Measurements from ENCODE around the gene SLC16A4.
"Not testable (repeated sequence)": the region's sequence is repeated elsewhere in the genome, so short reads cannot be mapped to it uniquely, and the experiment has no call there.

The SLC16A4 gene

GRCh38 chr1:110390692-110391245 lies at the start of gene SLC16A4:
Gene SLC16A4, minus strand, starts transcription at chr1:110391026. Its CDS starts 1,703 bp downstream, at chr1:110389323.
- DNase-seq: no peak

DNA sequence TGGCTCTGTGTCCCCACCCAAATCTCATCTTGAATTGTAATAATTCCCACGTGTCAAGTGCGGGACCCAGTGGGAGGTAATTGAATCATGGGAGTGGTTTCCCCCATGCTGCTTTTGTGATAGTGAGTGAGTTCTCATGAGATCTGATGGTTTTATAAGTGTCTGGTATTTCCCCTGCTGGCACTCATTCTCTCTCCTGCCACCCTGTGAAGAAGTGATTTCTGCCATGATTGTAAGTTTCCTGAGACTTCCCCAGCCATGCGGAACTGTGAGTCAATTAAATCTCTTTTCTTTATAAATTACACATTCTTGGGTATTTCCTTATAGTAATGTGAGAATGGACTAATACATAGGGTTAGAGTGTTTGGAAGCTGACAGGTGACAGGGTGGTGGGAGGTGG lies 49.0 kb upstream of the SLC16A4 start:
- not testable (repeated sequence) for DNase-seq

GRCh38 chr1:110438893-110439292 lies 48.1 kb upstream of the SLC16A4 start:
- DNase-seq: no peak

DNA sequence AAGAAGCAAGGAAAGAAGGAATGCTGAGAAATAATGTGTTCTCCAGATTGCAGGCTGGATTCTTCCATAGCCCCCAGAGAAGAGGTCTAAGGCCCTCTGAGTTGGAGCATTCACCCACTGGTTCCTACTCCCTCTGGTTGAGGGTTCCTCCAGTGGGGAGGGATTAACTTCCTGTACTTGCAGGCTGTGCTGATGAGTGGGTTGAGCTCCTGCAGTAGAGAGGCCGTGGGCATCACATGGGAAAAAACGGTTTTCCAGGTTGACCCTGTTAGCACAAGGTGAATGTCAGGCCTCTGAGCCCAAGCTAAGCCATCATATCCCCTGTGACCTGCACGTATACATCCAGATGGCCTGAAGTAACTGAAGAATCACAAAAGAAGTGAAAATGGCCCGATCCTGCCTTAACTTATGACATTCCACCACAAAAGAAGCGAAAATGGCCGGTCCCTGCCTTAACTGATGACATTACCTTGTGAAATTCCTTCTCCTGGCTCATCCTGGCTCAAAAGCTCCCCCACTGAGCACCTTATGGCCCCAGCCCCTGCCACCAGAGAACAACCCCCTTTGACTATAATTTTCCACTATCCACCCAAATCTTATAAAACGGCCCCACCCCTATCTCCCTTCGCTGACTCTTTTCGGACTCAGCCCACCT lies 46.9 kb upstream of the SLC16A4 start:
- not testable (repeated sequence) for DNase-seq

DNA sequence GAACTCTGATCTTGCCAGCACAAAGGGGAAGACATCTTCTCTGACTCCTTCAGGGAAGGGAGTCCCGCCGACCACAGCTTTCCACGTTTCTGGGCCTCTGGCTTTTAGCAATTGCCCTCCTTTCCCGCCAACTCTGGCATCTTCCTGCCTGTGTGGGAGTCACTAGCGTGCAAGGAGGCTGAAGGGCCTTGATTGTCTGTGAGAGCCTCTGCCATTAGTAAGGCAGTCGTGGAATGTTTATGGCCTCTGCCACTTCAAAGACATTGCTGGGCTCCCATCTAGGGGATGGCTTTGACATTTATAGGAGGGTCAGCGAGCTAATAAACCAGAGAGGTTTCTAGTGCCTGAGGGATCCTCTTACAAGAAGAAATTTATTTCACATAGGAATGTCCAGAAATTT lies 45.8 kb upstream of the SLC16A4 start:
- no peak for DNase-seq

GRCh38 chr1:110434946-110435345 lies 44.1 kb upstream of the SLC16A4 start:
- DNase-seq: no peak

DNA sequence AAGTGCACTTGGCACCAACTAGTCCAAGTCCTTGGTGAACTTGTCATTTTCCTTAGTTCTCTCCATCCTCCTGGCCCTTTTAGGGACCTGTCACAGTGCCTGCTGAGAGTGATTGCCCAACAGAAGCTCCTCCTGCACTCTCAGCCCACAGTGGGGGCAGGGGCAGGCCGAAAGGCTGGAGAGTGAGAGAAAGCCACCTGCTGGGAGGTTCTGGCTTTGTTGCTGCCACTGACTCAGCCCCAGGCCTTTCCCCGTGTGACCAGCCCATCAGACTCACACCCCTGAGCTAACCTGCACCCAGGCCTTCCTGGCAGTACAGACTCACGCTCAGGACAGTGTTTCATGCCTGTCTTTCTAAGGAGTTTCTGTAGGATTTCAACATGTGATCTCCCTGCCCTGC lies 43.0 kb upstream of the SLC16A4 start:
- no peak for DNase-seq

- DNase-seq: no peak
Observed at GRCh38 chr1:110433213-110433612, 42.4 kb upstream of the SLC16A4 start.

DNA sequence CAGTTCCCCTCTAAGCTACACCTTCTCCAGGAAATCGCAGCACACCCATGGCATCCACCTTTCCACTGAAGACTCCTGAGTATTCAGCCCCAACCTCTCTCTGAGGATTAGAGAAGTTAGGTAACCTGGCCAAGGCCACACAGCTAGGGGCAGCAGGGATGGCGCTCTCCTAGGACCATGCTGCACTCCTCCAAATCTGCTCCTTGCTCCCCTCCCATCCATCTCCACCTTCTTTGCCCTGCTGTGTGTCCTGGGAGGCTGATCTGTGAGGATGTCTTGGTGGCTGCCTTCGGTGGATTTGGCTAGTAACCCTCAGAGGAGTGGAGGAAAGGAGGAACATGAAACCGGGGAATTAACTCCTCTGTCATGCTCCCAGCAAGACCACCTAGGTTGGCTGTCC lies 40.1 kb upstream of the SLC16A4 start:
- DNase-seq: no peak

- no peak for DNase-seq
Observed at GRCh38 chr1:110430366-110430765, 39.5 kb upstream of the SLC16A4 start.

- DNase-seq: no peak
Observed at GRCh38 chr1:110428946-110429345, 38.1 kb upstream of the SLC16A4 start.

- DNase-seq: no peak
Observed at GRCh38 chr1:110426854-110427253, 36.0 kb upstream of the SLC16A4 start.

- DNase-seq: no peak
Observed at GRCh38 chr1:110425612-110426152, 34.9 kb upstream of the SLC16A4 start.

DNA sequence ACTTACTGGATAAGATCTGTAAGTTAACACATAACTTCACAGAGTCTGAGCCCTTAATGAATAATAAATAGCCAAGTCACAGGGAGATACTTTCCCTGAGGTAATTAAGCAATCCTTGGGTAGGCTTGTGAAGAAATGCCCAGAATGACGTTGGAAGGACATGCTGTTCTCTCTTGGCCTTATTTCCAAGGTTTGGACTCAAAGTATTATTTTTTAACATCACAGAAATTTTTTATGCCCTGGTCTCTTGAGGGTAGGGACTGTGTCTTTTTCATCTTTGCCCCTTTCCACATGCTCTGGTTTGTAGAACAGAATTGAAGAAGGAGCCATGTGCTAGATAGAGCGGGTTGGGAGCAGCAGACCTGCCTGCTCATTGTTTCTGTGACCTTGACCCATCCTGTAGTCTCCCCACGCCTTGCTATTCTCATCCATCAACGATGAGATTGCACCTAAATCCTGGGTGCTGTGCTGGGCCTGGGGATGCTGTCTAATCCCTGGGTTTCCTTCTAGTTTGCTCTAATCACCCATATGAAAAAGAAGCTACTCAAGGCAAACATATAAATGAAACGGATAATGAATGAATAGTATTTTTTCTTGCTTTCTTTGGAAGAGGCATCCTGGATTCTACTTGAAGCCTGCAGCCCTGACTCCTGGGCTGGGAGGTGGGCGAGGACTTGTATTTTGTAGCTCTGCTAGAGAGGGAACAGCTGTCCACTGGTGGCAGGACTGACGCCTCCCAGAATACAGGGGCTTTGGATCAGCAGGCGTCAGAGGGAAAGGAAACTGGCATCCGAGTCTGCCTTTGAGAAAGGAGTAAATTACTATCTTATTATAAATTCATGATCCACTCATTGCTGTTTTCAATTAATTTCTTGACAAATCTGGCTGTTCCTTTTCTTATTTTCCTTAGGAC lies 34.1 kb upstream of the SLC16A4 start:
- no peak for DNase-seq

- no peak for DNase-seq
Observed at GRCh38 chr1:110420874-110421793, 30.3 kb upstream of the SLC16A4 start.

DNA sequence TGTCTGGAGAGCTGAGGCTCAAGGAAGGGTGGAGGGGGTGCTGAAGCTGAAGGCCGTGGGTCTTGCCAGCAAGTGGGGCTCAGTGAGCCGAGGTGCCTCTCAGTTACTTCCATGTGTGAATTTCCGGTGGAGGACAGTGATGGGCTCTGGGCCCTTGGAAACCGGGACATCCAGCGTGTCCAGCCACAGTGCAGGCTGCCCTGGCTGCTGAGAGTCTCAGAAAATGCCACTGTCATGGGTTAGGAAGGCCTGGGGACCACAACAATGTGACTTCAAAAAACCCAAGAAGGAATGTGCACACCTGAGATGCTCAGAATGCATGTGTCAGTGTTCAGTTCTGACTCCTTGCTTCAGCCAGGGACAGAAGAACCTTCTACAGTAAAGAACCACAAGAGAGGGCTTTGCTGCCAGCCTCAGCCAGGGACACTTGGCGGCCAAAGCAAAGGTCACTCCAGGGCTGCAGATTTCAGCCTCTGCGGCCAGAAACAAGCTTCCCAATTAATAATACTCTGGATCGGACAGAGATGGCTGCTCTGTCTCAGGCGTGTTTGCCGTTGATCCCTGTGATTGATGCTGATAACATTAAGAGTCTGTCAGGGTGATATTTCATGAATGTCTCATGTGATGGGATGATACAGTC lies 29.3 kb upstream of the SLC16A4 start:
- no peak for DNase-seq

DNA sequence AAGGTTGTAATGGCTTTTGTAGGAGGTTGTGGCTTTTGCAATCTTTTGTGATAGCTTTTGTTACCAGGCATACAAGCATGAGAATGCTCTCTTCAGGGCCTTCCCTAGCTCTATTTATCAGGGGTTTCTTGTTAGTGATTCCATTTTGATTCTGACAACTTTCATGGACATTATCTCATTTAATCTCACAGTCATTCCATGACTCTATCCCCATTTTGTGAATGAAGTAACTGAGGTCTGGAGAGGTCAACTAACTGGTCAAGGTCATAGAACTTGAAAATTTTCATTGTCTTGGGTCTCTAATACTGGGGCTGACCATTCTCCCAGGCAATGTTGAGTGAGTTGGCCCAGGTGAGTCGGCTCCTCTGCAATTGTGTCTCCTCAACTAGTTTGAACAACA lies 27.9 kb upstream of the SLC16A4 start:
- no peak for DNase-seq

- DNase-seq: not testable (repeated sequence)
Observed at GRCh38 chr1:110413045-110413444, 22.2 kb upstream of the SLC16A4 start.

DNA sequence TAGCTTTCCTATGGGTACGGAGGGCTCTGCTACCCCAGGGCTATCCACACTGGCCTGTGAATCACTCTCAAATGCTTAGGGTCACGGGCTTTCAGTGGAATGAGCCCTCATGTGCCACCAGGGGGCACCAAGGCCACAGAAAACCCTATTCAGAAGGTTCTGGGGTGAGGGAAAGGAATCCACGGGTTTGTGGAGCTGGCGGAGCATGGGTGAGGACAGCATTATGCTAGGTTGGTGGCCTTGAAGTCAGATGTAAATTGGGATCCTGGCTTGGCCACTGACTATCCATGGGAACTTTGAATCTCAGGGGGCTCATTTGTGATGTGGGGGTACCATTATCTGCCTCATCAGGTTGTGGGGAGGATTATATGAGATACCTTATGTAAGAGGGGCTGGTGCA lies 21.8 kb upstream of the SLC16A4 start:
- DNase-seq: no peak

GRCh38 chr1:110411173-110411735 lies 20.4 kb upstream of the SLC16A4 start:
- DNase-seq: no peak

GRCh38 chr1:110409316-110409715 lies 18.5 kb upstream of the SLC16A4 start:
- DNase-seq: no peak

GRCh38 chr1:110408488-110408887 lies 17.7 kb upstream of the SLC16A4 start:
- no peak for DNase-seq

Measured in NCI-H187 treated with DMSO at 0.1 percent for 48 hours (cell line).